ENCODE measurements around the gene ITIH5. TPM values are rescaled to one million over a fixed set of nuclear protein-coding genes. Genes with fewer than 3 reads are reported as not detected.
"Not testable (repeated sequence)": the region's sequence is repeated elsewhere in the genome, so short reads cannot be mapped to it uniquely, and the experiment has no call there.

The ITIH5 gene
- total RNA-seq, 3 donors from 2014 or later, result not detected

DNA sequence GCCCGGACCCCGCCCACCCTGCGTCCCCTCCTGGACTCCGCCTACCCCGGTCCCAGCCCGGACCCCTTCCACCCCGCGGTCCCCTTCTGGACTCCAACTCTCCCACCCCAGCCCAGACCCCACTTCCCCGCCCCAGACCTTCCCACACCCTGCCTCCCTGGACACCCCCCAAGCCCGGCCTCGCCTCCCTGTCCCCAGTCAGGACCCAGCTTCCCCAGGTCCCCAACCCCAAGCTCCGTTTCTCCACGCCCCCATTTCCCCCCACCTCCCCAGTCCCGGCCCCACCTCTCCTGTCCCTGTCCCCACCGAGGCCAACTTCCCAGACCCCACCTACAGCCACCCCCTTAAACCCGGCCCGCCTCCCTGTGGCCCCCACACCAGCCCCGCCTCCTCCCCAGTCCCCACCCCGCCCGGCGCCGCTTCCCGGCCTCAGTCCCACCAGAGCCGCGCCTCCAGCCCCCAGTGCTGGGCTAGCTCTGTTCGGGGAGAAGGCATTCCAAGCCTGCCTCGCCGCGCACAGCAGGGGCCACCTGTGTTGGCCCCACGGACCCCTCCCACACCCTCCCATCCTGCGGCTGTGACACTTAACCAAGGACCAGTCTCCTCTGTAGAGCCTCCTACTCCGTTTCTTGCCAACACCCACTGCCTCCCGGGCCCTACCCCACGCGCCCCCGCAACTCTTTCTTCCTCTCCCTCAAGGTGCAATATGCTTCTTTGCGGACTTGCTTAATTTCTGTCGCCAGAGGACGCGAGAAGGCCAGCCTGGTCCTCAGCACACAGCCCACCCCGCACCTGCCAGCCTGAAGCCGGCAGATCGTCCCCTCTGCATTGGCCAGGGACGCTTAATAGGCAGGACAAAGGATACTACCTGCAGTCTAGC lies 736 bp upstream of the ITIH5 start:
- no peaks in the 10 kb centered on the region for H3K36me3 Mint-ChIP-seq (ENCODE audit: insufficient read depth)
- H3K27me3 Mint-ChIP-seq (ENCODE audit: low read depth), result peaks cover 52% of the 10 kb centered on the region
- ATAC-seq (peak; percentile 57), DNase-seq (peak; percentile 6)
- H3K4me3 Mint-ChIP-seq, result peak overlapping the region; percentile 74
- peaks cover 13% of the 10 kb centered on the region for H3K4me1 Mint-ChIP-seq (ENCODE audit: low read depth)
- no peaks in the 10 kb centered on the region for H3K9me3 Mint-ChIP-seq

DNA sequence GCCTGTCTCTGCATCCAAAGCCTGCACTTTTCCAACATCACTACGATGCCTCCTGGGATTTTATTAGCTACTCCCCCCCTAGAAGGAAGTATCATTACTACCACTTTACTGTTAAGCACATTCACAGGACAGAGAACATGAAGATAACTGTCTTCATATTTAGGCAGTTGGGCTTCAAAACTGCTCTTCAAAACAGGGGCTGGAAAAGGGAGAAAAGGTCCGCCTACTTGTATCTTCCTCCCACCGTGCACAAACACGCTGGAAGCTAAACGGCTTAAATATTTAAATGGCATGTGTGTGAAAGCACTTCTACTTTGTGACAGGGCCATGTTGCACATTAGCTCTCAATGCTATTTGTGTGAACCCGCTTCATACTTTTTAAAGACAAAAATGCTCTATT lies 999 bp downstream of the ITIH5 start:
- Mint-ChIP-seq H3K4me3 (peak overlapping the region; percentile 66), H3K9me3 (no peaks in the 10 kb centered on the region), H3K4me1 (ENCODE audit: low read depth) (peaks cover 13% of the 10 kb centered on the region), H3K27me3 (ENCODE audit: low read depth) (peaks cover 45% of the 10 kb centered on the region), H3K36me3 (ENCODE audit: insufficient read depth) (no peaks in the 10 kb centered on the region)
- no peak for DNase-seq
- ATAC-seq, result no peak

DNA sequence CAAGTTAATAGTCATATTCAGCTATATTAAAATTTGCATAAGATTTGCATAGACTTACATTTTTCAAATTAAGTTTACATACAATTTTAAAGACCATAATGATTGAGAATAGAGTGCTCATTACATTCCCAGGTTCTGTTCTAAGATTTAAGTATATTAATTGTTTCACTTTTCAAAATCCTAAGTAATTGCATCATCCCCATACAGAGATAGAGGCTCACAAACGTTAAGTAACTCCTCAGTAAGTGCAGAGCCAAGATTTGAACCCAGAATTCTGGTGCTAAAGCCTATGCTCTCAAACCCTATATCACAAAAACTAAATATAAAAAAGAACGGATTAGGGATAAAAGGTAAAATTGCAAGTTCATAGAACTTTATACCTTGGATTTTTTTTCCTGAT lies 2.1 kb downstream of the ITIH5 start:
- H3K9me3 Mint-ChIP-seq, result no peaks in the 10 kb centered on the region
- H3K36me3 Mint-ChIP-seq (ENCODE audit: insufficient read depth), result no peaks in the 10 kb centered on the region
- no peak for ATAC-seq
- peaks cover 52% of the 10 kb centered on the region for H3K27me3 Mint-ChIP-seq (ENCODE audit: low read depth)
- H3K4me1 Mint-ChIP-seq (ENCODE audit: low read depth), result peaks cover 13% of the 10 kb centered on the region
- H3K4me3 Mint-ChIP-seq, result no peak overlapping the region
- no peak for DNase-seq

DNA sequence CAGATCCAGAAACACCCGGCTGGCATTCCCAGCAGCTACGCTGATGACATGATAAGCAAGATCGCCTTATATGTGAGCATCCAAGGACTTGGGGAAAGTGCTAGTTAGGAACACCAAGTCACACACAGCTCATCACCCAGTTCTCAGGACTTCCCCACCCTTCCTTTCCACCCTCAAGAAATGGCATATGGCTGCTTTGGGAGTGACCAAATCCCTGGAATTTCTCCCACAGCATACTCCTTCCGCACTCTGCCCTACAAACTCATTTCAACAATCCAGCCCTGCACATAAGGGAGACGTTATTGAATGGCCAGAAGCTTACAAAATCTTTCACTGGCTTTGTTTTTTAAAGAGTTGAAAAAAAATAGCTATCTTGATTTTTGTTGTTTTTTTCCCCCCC lies 4.2 kb downstream of the ITIH5 start:
- Mint-ChIP-seq H3K4me3 (no peak overlapping the region), H3K36me3 (ENCODE audit: insufficient read depth) (no peaks in the 10 kb centered on the region), H3K4me1 (ENCODE audit: low read depth) (peaks cover 9% of the 10 kb centered on the region), H3K9me3 (no peaks in the 10 kb centered on the region), H3K27me3 (ENCODE audit: low read depth) (peaks cover 51% of the 10 kb centered on the region)
- no peak for ATAC-seq
- DNase-seq, result no peak

DNA sequence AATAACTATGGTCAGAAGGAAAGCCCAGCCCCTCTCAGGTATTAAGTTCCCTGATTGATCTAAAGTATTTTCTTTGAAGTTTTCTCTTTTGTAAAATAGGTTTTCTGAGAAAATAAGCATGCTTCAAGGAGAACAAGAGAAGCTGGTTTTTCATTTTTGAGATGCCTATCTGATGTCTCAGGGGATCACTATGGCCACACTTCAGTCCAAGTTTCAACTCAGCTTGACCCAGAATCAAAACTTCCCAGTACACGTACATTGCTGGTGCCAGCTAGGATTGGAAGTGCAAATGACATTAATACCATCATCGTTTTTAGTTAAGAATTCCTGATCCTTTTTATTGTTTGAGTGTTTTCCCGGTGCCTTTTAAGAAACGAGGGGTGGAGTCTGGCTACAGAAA lies 7.2 kb downstream of the ITIH5 start:
- DNase-seq (no peak), ATAC-seq (no peak)
- Mint-ChIP-seq H3K36me3 (ENCODE audit: insufficient read depth) (no peaks in the 10 kb centered on the region), H3K4me3 (no peak overlapping the region), H3K27me3 (ENCODE audit: low read depth) (peaks cover 32% of the 10 kb centered on the region), H3K4me1 (ENCODE audit: low read depth) (no peaks in the 10 kb centered on the region), H3K9me3 (no peaks in the 10 kb centered on the region)

DNA sequence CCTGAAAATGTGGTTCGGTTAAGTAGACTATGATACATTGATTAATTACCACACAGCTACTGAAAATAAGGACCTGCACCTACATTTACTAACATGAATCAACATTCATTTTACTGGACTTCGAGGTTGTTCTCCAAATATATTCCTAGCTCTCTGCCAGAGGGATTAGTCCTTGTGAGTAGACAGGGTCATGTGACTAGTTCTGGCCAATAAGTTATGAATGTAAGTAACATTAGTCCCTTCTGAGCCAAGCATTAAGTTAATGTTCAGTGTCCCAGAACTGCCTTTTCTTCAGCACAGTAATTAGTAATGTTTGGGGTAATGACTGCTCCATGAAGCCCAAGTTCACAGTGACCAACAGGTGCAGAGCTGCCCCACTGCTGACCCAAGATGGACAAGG lies 9.2 kb downstream of the ITIH5 start:
- DNase-seq (no peak), ATAC-seq (no peak)
- H3K36me3 Mint-ChIP-seq (ENCODE audit: insufficient read depth), result no peaks in the 10 kb centered on the region
- H3K27me3 Mint-ChIP-seq (ENCODE audit: low read depth), result peaks cover 26% of the 10 kb centered on the region
- no peaks in the 10 kb centered on the region for H3K9me3 Mint-ChIP-seq
- no peak overlapping the region for H3K4me3 Mint-ChIP-seq
- no peaks in the 10 kb centered on the region for H3K4me1 Mint-ChIP-seq (ENCODE audit: low read depth)

DNA sequence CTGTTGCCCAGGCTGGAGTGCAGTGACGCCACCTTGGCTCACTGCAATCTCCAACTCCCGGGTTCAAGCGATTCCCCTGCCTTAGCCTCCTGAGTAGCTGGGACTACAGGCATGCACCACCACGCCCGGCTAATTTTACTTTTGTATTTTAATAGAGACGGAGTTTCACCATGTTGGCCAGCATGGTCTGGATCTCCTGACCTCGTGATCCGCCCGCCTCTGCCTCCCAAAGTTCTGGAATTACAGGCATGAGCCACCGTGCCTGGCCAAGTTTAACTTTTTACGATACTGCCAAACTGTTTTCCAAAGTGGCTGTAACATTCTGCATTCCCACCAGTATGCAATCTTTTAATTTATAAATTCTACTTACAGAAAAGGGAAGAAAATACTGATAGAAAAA lies 9.7 kb downstream of the ITIH5 start:
- H3K27me3 Mint-ChIP-seq (ENCODE audit: low read depth), result peaks cover 24% of the 10 kb centered on the region
- DNase-seq; H3K4me3 Mint-ChIP-seq; H3K9me3 Mint-ChIP-seq; ATAC-seq; H3K4me1 Mint-ChIP-seq (ENCODE audit: low read depth); H3K36me3 Mint-ChIP-seq (ENCODE audit: insufficient read depth): not testable (repeated sequence)

DNA sequence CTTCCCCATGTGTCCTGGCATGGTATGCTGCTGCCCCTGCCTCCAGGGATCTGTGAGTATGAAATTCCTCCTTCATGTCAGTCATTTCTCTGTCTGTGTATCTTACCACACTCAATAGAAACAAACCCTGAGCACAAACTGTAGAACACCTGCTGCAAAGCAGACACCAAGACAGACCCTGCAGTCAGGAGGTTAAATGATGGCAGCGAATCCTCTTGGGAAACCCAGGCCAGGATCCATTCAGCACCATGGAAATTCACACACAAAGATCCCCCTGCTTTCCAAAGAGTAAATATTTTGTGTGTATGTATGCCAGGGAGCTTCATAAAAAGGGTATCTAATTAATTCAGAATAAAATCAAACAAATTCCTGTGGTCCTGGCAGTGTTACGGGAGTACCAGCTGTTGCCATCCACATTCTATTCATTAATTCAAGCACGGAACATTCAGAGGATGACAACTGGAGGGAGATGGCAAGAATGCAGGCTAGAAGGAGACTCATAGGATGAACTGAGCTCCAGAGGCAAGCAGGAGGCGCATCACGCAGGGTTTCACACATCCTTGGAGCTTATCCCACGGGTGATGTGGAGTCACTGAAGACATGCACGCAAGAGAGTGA lies 14.8 kb downstream of the ITIH5 start:
- no peaks in the 10 kb centered on the region for H3K36me3 Mint-ChIP-seq (ENCODE audit: insufficient read depth)
- no peak for ATAC-seq

DNA sequence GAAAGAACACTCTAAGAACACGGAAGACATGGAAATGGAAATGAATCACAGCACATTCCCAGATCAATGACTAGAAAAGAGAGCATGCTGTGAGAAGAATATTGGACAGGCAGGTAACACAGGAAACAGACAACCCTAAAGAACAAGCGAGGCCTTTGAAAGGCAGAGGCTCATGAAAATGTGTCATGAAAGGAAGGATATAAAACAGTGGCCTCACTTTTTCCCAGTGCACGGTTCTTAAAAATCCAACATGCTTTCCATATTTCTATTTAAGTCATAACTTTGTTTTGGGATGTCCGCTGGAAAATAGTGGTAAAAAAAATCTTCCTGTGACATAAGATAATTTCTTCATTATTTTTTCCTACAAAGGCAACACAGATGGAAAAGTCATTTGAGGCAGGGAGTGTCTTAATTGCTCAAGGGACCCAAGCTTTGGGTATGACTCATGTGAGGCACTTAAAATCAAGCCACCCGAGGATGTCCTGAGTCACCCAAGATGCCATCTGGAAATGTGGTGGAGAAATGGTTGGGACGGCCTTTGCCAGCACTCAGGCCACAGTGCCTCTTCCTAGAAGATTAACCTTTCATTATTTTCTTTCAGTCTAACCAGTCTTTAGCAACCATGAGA lies 17.0 kb downstream of the ITIH5 start:
- H3K36me3 Mint-ChIP-seq (ENCODE audit: insufficient read depth), result no peaks in the 10 kb centered on the region
- H3K9me3 Mint-ChIP-seq, result no peaks in the 10 kb centered on the region
- DNase-seq, result no peak
- no peaks in the 10 kb centered on the region for H3K4me1 Mint-ChIP-seq (ENCODE audit: low read depth)
- ATAC-seq, result no peak
- peaks cover 15% of the 10 kb centered on the region for H3K27me3 Mint-ChIP-seq (ENCODE audit: low read depth)
- no peak overlapping the region for H3K4me3 Mint-ChIP-seq

More for the DNA sequence above, 14.8 kb downstream of the ITIH5 start:
- no peaks in the 10 kb centered on the region for H3K4me1 Mint-ChIP-seq (ENCODE audit: low read depth)
- DNase-seq, result no peak
- H3K27me3 Mint-ChIP-seq (ENCODE audit: low read depth), result peaks cover 11% of the 10 kb centered on the region
- H3K9me3 Mint-ChIP-seq, result no peaks in the 10 kb centered on the region
- H3K4me3 Mint-ChIP-seq, result no peak overlapping the region

DNA sequence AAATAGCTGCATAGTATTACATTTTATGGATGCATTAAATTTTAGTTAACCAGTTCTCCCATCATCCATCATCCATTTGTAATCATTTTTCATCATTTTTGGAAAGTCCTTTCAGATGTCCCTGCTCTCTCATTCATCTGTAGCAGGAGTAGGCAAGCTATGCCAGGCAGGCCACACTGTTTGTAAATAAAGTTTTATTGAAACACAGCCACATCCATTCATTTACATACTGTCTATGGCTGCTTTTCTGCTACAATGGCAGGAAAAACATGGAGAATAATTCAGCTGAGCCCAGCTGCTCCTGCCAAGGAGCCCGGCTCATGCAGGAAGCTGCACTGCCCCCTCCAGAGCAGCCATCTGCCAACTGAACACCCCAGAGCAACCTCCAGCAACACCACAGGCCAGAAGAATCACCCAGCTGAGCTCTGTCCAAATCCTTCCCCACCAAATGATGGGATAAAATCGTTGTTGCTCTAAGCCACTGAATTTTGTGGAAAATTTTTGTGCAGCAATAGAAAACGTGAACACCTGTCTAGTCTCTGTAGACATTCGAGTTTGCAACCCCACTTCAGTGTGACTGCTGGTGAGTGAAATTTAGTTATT lies 19.6 kb downstream of the ITIH5 start:
- H3K4me1 Mint-ChIP-seq (ENCODE audit: low read depth), result no peaks in the 10 kb centered on the region
- ATAC-seq, result no peak
- no peaks in the 10 kb centered on the region for H3K9me3 Mint-ChIP-seq
- peaks cover 12% of the 10 kb centered on the region for H3K27me3 Mint-ChIP-seq (ENCODE audit: low read depth)
- DNase-seq, result no peak
- no peaks in the 10 kb centered on the region for H3K36me3 Mint-ChIP-seq (ENCODE audit: insufficient read depth)
- no peak overlapping the region for H3K4me3 Mint-ChIP-seq

DNA sequence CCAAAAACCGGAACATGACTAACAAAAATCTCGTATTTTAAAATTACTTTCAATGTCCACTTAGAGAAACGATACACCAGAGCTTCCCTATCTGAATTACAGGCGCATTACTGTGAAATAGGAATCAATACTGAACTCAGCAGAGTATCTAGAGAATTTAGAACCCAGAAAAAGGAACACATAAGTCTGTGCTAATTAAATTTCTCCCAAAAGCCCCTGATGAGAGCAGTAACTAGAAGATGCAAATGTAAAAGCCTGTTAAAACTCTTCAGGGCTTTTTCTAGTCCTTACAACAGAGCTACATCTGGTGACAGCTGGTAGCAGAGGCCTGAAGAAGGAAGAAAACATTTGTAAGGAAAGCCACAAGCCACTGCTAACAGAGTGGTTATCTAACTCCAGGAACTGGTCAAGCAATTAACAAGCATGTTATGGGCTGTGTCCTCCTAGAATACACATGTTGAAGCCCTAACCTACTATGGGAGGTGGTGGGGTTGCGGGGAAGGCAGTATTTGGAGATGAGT lies 24.2 kb downstream of the ITIH5 start:
- H3K27me3 Mint-ChIP-seq (ENCODE audit: low read depth), result peaks cover 30% of the 10 kb centered on the region
- no peak overlapping the region for H3K4me3 Mint-ChIP-seq
- no peaks in the 10 kb centered on the region for H3K4me1 Mint-ChIP-seq (ENCODE audit: low read depth)
- no peak for DNase-seq
- ATAC-seq, result no peak
- H3K36me3 Mint-ChIP-seq (ENCODE audit: insufficient read depth), result no peaks in the 10 kb centered on the region
- H3K9me3 Mint-ChIP-seq, result peaks cover 6% of the 10 kb centered on the region

DNA sequence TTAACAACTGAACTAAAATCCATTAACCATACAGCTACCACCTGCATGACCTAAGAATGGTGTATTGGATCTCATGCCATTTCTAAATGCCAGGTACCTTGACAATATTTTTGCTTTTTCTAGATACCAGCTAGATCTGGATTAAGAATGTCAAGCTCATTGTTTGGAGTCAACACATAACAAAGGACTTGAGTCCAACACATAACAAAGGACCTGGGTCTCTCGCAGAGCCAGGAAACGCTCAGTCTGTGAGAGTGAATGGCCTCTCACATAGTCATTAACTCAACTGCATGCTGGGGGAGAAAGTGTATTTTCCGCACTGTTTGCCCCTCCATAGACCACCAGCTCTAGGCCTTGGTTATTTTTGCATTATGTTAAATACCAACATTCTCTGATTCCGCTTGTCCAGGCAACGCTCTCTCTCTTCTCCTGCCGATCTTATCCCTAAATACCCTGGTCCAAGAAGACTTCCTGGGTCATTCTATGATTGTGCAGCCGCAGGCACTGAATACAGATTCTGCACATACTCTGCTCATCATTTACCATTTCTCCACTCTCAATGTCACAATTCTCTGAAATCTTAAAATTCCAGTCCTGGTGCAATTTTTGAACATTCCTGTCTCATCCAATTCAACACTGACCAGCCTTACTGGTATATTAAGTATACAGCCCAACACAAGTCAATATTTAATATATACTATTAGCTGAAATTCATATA lies 31.2 kb downstream of the ITIH5 start:
- peaks cover 6% of the 10 kb centered on the region for H3K9me3 Mint-ChIP-seq
- no peaks in the 10 kb centered on the region for H3K36me3 Mint-ChIP-seq (ENCODE audit: insufficient read depth)
- no peak for DNase-seq
- H3K4me1 Mint-ChIP-seq (ENCODE audit: low read depth), result no peaks in the 10 kb centered on the region
- ATAC-seq, result no peak
- peaks cover 33% of the 10 kb centered on the region for H3K27me3 Mint-ChIP-seq (ENCODE audit: low read depth)
- H3K4me3 Mint-ChIP-seq, result no peak overlapping the region

DNA sequence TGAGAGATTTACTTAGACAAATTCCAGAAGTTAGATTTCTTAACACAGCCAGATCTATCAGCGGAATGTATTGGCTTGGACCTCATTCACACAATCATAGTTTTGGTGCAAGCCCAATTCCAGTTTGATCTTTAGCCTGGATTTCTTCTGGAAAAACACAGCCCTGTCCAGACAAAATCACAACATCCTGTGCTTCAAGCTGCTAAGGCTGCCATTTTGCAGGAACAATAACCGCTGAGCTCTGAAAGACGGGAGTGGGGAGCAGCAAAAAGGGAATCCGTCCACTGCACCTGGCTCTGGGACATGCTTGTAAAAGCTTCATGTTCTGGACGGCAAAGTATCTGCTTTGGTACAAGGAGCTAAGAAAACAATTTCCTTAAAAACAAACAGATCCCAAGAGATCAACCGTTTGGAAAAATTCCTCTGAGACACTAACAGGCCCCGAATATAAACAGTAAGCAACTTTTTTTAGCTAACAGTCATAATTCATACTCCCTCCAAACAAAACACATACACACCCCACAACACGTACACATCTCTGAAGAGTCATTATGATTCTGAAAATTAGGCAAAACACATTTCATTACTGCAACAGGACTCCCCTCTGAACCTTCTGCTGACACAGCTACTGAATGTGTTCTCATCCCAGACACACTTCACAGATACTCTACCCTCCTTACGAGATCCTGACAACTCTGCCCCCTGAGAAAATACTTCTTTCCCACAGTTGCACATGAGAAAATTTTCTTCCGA lies 32.4 kb downstream of the ITIH5 start:
- no peaks in the 10 kb centered on the region for H3K4me1 Mint-ChIP-seq (ENCODE audit: low read depth)
- peaks cover 30% of the 10 kb centered on the region for H3K27me3 Mint-ChIP-seq (ENCODE audit: low read depth)
- no peak overlapping the region for H3K4me3 Mint-ChIP-seq
- DNase-seq, result no peak
- ATAC-seq, result no peak
- H3K36me3 Mint-ChIP-seq (ENCODE audit: insufficient read depth), result no peaks in the 10 kb centered on the region
- H3K9me3 Mint-ChIP-seq, result peaks cover 6% of the 10 kb centered on the region

All from activated T-cell treated with anti-CD3 and anti-CD28 coated beads, Interleukin-2, amount 50 U/mL, for 4 hours (primary cell).